H1 (cell line): ENCODE results near the gene AQP4. TPM values are rescaled to one million over a fixed set of nuclear protein-coding genes. Genes with fewer than 3 reads are reported as not detected.

Experiments used
- CBX5 ChIP-seq: fragments of 300-800, 300-1000 bp; sonication (generic); IDR thresholded peaks from 2 replicates; pipeline ENCODE4 v1.7.1; 2016; ENCODE audit warnings: antibody characterized with exemption, low read length, low read depth
- CHD7 ChIP-seq: fragments of 300-600 bp; sonication (generic); IDR thresholded peaks from 2 replicates; pipeline ENCODE4 v1.7.1; 2012; ENCODE audit warnings: low read length, moderate library complexity, mild to moderate bottlenecking, inconsistent platforms; ENCODE audit not compliant: insufficient replicate concordance
- EP300 ChIP-seq, 2 experiments: IDR thresholded peaks; 1 replicate in 1 of 2; 2 replicates in 1 of 2; pipeline ENCODE4 v1.6.1; 2011 to 2012; ENCODE audit warnings: low read depth in 2 of 2, low read length in 2 of 2, mild to moderate bottlenecking in 2 of 2, borderline replicate concordance in 1 of 2, inconsistent platforms in 1 of 2, moderate library complexity in 1 of 2
- FOSL1 ChIP-seq: IDR thresholded peaks from 2 replicates; pipeline ENCODE4 v1.6.1; 2011; ENCODE audit warnings: mild to moderate bottlenecking, low read depth, low read length, moderate library complexity; ENCODE audit not compliant: insufficient read depth
- JUND ChIP-seq: IDR thresholded peaks from 2 replicates; pipeline ENCODE4 v1.6.1; 2011; ENCODE audit warnings: mild to moderate bottlenecking, improper control_type of control experiment, low read length
- POLR2AphosphoS5 ChIP-seq: IDR thresholded peaks from 2 replicates; pipeline ENCODE4 v1.6.1; 2011; ENCODE audit warnings: low read depth, low read length
- polyA plus RNA-seq, 7 experiments: library from polyadenylated mRNA; depleted of rRNA in 3 of 7; stranded (reverse) in 5 of 7; unstranded in 2 of 7; fragments of >200 nt in 5 of 7; fragments of 200-250 nt in 2 of 7; gene quantifications; 1 replicate in 5 of 7; 2 replicates in 1 of 7; 4 replicates in 1 of 7; pipeline versions ENCODE4 v1.2.1 to v1.2.3, GENCODE V29; 2011 to 2013; ENCODE audit warnings: missing spikeins in 2 of 7, mixed read lengths in 2 of 7
- total RNA-seq: library from RNA; stranded (reverse); fragmentation: NEBNext Ultra II Directional; extraction: Animal tissue kit (Norgen Biotek cat#: 25700); gene quantifications from 2 replicates; pipeline ENCODE4 v1.2.1, GENCODE V29; 2021

AQP4 gene
- total and polyA plus RNA-seq, 2 of the 8 experiments (the other 6 are each of a cell fraction or from before 2014, with no cell fraction given) = 2.2 to 2.8 TPM

GRCh38 chr18:26911840-26912239, 46.3 kb upstream of the AQP4 start (continued):
- TF ChIP-seq CHD7 (no peak), FOSL1 (no peak), POLR2AphosphoS5 (no peak), CBX5 (no peak), JUND (no peak), EP300 (IDR thresholded peaks at IDR 0.05; ENCODE audit: borderline replicate concordance in 1 of 2, low read depth in 2 of 2, low read length in 2 of 2) (no peak)
